Fibroblast of skin of left quadriceps (primary cell): ENCODE results near the gene SYT1.
A peak's percentile ranks its signal among the peaks of the same experiment; 100 is the strongest.
"Not testable (repeated sequence)": the region's sequence is repeated elsewhere in the genome, so short reads cannot be mapped to it uniquely, and the experiment has no call there.

Experiments used
- DNase-seq, 2 experiments: peaks; one replicate each; pipeline ENCODE4 v3.0.0-alpha.2; 2013; ENCODE audit warnings: low read depth in 2 of 2

SYT1 gene

DNA sequence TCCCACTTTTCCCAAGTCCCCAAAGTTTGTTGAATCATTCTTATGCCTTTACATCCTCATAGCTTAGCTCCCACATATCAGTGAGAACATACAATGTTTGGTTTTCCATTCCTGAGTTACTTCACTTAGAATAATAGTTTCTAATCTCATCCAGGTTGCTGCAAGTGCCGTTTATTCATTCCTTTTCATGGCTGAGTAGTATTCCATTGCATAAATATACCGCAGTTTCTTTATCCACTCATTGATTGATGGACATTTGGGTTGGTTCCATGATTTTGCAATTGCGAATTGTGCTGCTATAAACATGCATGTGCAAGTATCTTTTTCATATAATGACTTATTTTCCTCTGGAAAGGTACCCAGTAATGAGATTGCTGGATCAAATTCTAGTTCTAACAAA, 345.8 kb downstream of the SYT1 start:
- DNase-seq: not testable (repeated sequence)

DNA sequence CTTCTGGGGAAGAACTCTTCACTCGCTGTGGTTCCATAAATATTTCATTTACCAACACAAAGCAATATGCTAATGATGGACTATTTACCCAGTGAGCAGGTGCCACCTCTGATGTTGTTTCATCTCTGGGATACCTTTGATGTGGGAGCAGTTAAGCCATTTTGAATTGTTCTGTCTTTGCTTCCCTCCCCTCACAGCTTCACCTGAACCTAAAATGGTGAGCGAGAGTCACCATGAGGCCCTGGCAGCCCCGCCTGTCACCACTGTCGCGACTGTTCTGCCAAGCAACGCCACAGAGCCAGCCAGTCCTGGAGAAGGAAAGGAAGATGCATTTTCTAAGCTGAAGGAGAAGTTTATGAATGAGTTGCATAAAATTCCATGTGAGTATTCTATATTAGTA, 352.7 kb downstream of the SYT1 start:
- DNase-seq: no peak

- DNase-seq: no peak
These were observed 358.6 kb downstream of the SYT1 start for GRCh38 chr12:79223210-79223609.

DNA sequence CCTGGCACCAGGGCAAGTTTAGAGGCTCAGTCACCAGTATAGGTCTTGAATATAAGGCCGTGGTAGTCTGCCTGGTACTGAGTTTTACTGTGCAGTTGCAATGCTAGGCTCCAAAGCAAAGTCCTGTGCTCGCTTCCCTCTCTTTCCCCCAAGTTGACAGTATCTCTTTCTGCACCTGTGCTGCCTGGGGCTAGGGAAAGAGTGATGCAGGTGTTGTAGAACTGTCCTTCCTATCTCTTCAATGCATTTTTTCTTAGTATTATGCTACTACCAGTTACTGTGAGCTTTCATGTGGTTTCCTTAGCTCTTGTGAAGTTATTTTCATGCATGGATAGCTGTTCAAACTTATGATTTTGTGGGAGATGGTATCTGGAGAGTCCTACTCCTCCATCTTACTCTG, 359.2 kb downstream of the SYT1 start:
- no peak for DNase-seq

- DNase-seq: no peak
These were observed 362.5 kb downstream of the SYT1 start for GRCh38 chr12:79227091-79227490.

DNA sequence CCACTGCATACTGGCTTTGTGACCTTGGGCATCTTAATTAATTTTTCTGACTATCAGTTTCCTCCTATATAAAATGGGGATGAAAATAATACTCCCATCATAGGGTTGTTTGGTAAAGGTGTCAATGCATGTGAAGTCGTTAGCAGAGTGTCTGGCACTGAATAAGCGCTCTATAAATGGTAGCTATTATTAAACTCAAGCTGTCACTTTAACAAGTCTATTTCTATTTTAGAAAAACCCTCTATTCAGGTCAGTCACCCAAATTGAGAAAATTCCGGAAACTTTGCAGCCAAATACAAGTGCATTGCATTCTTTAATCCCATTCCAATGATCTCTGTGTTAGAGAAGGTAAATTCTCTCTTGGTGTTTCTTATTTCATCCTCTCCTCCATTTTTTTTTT, 363.1 kb downstream of the SYT1 start:
- DNase-seq: no peak

DNA sequence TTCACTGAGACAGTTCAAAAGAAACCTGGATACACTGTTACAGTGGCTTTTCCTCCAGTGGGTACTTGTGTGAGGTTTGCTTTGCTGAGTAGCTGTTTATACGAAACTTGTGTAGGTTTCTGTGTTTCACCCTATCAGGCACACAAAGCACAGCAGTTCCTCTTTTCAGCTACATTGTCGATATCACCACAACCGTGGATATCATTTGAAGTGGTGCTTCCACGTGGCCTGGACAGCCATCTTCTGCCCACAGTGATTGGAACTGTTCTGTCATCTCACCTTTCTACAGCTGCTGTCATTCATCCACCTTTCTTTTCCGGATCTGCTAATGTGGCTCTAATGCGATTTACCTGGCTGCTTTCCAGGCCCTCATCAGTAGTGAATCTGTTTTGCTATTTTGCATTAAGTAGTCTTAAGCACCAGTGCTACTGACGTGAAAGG, 368.8 kb downstream of the SYT1 start:
- DNase-seq: no peak

DNA sequence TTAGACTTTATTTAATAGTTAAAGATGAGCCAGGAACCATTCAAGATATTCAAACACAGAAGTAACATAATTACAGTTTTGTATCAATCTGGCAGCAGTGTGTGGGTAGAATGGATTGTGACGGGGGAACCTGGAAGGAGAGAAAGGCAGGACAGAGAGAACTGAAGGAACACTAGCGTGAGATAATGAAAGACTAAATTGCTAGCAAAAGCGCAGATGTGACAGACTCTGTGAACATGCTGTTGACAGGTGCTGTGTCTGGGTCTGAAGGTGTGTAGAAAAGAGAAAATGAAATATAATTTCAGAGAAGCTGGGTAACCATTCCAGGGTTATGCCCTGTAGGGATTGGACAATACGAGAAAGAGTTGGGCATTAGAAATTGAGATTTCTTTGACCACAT, 372.3 kb downstream of the SYT1 start:
- DNase-seq: no peak

GRCh38 chr12:79238246-79238645, 373.7 kb downstream of the SYT1 start:
- no peak for DNase-seq

- DNase-seq: no peak
These were observed 382.9 kb downstream of the SYT1 start for GRCh38 chr12:79247494-79247893.

DNA sequence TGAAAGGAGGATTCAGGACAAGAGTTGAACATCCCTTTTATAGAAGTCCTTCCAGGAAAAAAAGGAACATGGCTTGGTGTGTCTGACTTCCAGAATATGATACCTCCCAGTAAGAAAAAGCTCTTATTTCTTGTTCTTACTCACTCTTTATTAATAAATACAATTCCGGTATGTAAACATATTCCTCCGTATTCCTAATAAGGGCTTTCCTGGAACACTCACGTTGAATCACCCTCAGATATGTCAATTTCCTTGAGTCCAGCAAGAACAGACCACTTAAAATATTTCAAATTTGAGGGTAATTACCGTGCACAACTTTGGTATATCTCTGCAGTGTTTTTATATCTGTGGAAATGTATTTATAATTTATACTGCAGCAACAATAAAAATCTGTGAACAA, 385.6 kb downstream of the SYT1 start:
- no peak for DNase-seq

GRCh38 chr12:79250960-79251755, 386.6 kb downstream of the SYT1 start:
- DNase-seq: no peak

- no peak for DNase-seq
These were observed 387.9 kb downstream of the SYT1 start for GRCh38 chr12:79252358-79253075.

DNA sequence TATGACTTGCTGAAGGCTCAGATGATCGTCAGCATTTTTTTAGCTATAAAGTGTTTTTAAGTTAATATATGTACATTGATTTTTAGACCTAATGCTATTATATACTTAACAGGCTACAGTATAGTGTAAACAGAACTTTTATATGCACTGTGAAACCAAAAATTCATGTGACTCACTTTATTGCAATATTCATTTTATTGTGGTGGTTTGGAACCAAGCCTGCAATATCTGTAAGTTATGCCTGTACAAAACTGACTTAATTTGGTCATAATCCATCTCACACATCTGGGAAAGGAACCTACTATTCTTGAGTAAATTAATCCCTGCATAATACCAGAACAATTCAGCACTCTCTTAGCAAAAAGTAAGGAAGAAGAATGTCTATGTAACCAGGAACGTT, 390.7 kb downstream of the SYT1 start:
- DNase-seq: peak; percentile 78 to 82

DNA sequence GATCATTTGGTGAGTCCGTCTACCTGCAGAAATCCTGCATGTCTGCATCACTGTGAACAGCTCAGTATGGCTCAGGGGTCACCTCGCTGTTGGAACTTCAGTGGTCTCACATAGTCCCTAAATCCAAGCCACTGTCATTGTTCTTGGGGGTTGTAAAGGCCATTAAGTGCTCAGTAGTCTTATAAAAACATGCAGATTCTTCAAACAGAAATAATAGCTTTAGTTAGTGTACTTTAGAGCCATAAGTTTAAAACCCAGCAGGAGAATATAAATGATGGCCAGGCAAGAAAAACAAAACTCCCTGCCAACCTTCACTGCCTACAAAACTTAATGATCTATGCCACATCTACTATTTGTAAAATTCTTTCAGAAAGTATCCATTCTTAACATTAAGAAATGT, 396.3 kb downstream of the SYT1 start:
- no peak for DNase-seq

DNA sequence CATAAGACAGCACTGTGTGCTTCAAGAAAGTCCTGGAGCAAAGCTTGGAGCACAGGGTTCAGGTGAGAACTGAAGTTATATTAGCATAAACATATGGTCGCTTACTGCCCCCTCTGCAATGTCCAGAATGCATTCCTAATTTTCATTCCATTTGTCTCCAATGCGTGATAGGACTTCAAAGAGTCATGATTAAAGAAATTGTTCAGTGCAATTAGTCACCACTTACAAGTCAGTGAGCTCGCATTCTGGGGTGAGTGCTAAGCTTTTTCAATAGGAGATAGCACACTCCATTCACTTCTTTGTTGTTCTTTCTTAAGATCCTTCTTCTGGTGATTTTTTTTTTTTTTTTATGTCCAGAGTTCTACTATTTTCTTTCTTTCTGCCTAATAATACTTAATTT, 398.4 kb downstream of the SYT1 start:
- no peak for DNase-seq

GRCh38 chr12:79266343-79267144, 402.0 kb downstream of the SYT1 start:
- DNase-seq: no peak

DNA sequence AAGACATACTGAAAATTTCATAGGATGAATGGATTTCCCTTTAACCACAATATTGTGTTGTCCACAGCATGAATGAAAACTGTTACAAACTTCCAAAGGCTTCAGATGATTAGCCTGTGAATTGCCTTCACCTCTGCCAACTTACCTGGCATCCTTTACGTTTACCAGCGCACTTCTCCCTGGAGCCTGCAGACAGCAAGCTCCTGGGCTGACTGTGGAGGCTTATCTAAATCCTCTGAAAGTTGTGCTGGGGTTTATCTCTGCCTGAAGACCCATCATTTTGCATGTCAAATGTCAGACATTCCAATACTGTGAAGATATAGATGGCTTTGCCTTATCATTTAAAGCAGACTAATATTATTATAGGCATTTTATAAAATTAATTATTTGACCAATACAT, 403.0 kb downstream of the SYT1 start:
- DNase-seq: no peak

DNA sequence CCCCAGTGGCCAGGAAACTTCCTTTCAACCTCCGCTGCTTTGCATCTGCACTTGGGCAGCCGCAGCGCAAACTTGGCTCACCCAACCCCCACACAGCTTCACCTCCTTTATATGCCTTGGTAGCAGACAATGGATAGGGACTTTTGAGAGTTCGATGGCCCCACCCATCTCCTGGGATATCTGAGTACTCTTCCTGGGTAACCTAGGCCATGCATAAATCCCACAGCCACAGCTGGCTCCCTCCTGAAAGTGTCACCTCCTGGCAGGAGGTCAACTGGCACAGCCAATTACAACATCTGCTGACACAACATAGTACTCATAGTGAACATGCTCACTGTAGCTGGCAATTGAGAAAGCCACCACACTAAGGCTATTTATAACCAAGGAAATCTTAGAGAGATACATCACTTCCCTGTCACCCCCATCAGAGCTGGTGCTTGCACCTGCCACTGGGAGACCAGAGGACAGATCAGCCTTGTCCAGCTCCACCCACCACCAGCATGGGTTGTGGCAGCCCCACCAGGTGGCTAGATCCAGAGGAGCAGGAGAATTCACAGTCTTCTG, 410.0 kb downstream of the SYT1 start:
- no peak for DNase-seq

GRCh38 chr12:79275631-79276030, 411.1 kb downstream of the SYT1 start:
- no peak for DNase-seq

- DNase-seq: no peak
These were observed 418.8 kb downstream of the SYT1 start for GRCh38 chr12:79283364-79283763.

DNA sequence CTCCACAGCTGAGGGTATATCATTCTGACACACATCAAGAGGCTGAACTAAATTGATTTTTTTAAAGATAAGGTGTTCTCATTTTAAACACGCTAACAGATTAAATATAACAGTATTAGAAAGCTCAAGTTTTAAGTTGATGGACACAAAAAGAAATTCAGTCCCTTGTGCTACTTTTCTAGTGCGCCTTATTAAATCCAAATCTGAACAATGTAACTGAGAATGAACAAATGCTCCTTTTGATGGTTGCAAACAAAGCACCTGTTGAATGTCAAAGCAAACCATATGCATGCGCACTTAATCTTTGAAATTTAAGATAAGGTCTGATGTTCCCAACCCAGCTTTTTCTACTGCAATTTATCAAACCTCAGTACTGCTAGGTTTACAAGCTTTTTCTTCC, 424.3 kb downstream of the SYT1 start:
- no peak for DNase-seq
